GM12891 (cell line): ENCODE results near the gene PROSER2.

Experiments used
- POLR2A ChIP-seq: IDR thresholded peaks from 2 replicates; pipeline ENCODE4 v1.6.1; 2011; ENCODE audit warnings: low read depth, low read length, control low read depth
- TAF1 ChIP-seq: IDR thresholded peaks from 2 replicates; pipeline ENCODE4 v1.6.1; 2011; ENCODE audit warnings: low read depth, low read length, control low read depth

GRCh38 chr10:11851910-11852309 lies 28.8 kb downstream of the PROSER2 start:
- TF ChIP-seq POLR2A (no peak), TAF1 (no peak)
